GM19455 (cell line): ENCODE results near the gene CACNA1E.

Source experiments
- ATAC-seq: cut with Tn5 transposase; IDR thresholded peaks from one replicate; pipeline ENCODE4 v1.9.1; 2021; ENCODE audit not compliant: unreplicated experiment

CACNA1E gene

GRCh38 chr1:181483285-181484195 lies at the start of gene CACNA1E:
CACNA1E (plus strand) TSS chr1:181483517; CDS start chr1:181483745, 228 bp downstream.
- ATAC-seq, result no peak

- ATAC-seq, result no peak
Measured at GRCh38 chr1:181433931-181434330, 49.4 kb upstream of the CACNA1E start.

GRCh38 chr1:181438013-181438412 lies 45.3 kb upstream of the CACNA1E start:
- peak; percentile 65 for ATAC-seq

- ATAC-seq, result no peak
Measured at GRCh38 chr1:181440510-181440909, 42.8 kb upstream of the CACNA1E start.

- ATAC-seq, result no peak
Measured at GRCh38 chr1:181442181-181442525, 41.2 kb upstream of the CACNA1E start.

- ATAC-seq, result no peak
Measured at GRCh38 chr1:181443231-181443853, 40.0 kb upstream of the CACNA1E start.

- ATAC-seq, result no peak
Measured at GRCh38 chr1:181445436-181445835, 37.9 kb upstream of the CACNA1E start.

- ATAC-seq, result no peak
Measured at GRCh38 chr1:181448461-181448860, 34.9 kb upstream of the CACNA1E start.

GRCh38 chr1:181451661-181452230 lies 31.6 kb upstream of the CACNA1E start:
- no peak for ATAC-seq

- no peak for ATAC-seq
Measured at GRCh38 chr1:181452746-181453145, 30.6 kb upstream of the CACNA1E start.

GRCh38 chr1:181453541-181454201 lies 29.6 kb upstream of the CACNA1E start:
- no peak for ATAC-seq

GRCh38 chr1:181456551-181456950 lies 26.8 kb upstream of the CACNA1E start:
- no peak for ATAC-seq

- ATAC-seq, result no peak
Measured at GRCh38 chr1:181458419-181458818, 24.9 kb upstream of the CACNA1E start.

GRCh38 chr1:181459067-181459466 lies 24.2 kb upstream of the CACNA1E start:
- no peak for ATAC-seq

- no peak for ATAC-seq
Measured at GRCh38 chr1:181469829-181470228, 13.5 kb upstream of the CACNA1E start.

GRCh38 chr1:181475580-181475979 lies 7.7 kb upstream of the CACNA1E start:
- ATAC-seq, result no peak

GRCh38 chr1:181476581-181476980 lies 6.7 kb upstream of the CACNA1E start:
- no peak for ATAC-seq

GRCh38 chr1:181478306-181478705 lies 5.0 kb upstream of the CACNA1E start:
- no peak for ATAC-seq

GRCh38 chr1:181479137-181479745 lies 4.1 kb upstream of the CACNA1E start:
- peak; percentile 70 for ATAC-seq

GRCh38 chr1:181482001-181482430 lies 1.3 kb upstream of the CACNA1E start:
- no peak for ATAC-seq
